Renal cortex interstitium (tissue), 11 donors: Measurements from ENCODE around the gene NUFIP2. TPM values are rescaled to one million over a fixed set of nuclear protein-coding genes. Genes with fewer than 3 reads are reported as not detected.
"Not testable (repeated sequence)": the region's sequence is repeated elsewhere in the genome, so short reads cannot be mapped to it uniquely, and the experiment has no call there.

ENCODE experiments used
- DNase-seq, 11 donors: peaks; one replicate each; pipeline ENCODE4 v3.0.0-alpha.2; 2013; ENCODE audit warnings: low read depth in 9 of 11, low spot score in 4 of 11; ENCODE audit errors: extremely low read depth in 1 of 11
- polyA plus RNA-seq, 3 donors: library from polyadenylated mRNA; unstranded; fragments of 120-200 nt; gene quantifications; one replicate each; pipeline ENCODE4 v1.2.1, GENCODE V29; 2013; ENCODE audit not compliant: insufficient read length in 3 of 3

Gene NUFIP2
- polyA plus RNA-seq, 3 donors: 36.2 to 45.0 (median 40.8) TPM

- no peak for DNase-seq
These were observed 46.7 kb downstream of the NUFIP2 start for GRCh38 chr17:29247219-29247618.

DNA sequence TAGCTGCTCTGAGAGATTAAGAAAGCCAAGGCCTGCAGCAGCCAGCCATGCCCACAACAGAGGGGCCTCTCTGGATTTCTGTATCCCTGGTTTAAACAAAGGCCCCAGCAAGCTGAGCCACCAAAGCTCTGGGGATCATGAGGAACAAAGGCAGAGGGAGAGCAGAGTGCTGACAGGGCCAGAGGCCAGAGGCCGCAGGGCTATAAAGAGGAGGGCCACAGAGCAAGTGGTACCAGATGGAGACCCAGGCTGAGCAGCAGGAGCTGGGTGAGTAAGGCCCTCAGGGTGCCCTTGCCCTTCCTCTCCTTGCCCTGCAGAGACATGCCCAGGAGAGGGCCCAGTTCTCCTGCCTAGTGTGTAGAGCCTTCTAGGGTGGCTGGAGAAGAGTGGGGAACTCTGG lies 47.3 kb downstream of the NUFIP2 start, which contains the start of gene CRYBA1:
Gene CRYBA1 (plus strand): TSS at position 232 of the 400 bp plus-strand sequence. CDS start 5 bp downstream, at position 237.
- no peak for DNase-seq

- no peak for DNase-seq
These were observed 48.5 kb downstream of the NUFIP2 start for GRCh38 chr17:29245401-29245800.

- no peak for DNase-seq
These were observed 50.2 kb downstream of the NUFIP2 start for GRCh38 chr17:29243792-29244191.

DNA sequence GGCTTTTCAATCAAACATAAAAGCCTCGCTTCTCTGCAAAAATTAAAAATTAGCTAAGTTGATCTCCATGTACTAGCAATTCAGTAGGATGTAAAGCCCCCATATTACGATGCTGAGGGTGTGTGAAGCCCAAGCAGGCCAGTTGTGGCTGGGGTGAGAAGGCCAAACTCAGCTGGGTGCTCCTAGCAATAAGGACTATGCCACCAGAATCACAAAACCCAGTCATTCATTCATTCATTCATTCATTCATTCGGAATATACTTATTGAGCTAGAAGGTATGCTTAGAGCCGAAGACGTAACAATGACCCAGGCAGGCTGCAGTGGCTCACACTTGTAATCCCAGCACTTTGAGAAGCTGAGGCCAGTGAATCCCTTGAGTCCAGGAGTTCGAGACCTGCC lies 51.2 kb downstream of the NUFIP2 start:
- DNase-seq: no peak

- DNase-seq: no peak
These were observed 51.9 kb downstream of the NUFIP2 start for GRCh38 chr17:29242051-29242450.

DNA sequence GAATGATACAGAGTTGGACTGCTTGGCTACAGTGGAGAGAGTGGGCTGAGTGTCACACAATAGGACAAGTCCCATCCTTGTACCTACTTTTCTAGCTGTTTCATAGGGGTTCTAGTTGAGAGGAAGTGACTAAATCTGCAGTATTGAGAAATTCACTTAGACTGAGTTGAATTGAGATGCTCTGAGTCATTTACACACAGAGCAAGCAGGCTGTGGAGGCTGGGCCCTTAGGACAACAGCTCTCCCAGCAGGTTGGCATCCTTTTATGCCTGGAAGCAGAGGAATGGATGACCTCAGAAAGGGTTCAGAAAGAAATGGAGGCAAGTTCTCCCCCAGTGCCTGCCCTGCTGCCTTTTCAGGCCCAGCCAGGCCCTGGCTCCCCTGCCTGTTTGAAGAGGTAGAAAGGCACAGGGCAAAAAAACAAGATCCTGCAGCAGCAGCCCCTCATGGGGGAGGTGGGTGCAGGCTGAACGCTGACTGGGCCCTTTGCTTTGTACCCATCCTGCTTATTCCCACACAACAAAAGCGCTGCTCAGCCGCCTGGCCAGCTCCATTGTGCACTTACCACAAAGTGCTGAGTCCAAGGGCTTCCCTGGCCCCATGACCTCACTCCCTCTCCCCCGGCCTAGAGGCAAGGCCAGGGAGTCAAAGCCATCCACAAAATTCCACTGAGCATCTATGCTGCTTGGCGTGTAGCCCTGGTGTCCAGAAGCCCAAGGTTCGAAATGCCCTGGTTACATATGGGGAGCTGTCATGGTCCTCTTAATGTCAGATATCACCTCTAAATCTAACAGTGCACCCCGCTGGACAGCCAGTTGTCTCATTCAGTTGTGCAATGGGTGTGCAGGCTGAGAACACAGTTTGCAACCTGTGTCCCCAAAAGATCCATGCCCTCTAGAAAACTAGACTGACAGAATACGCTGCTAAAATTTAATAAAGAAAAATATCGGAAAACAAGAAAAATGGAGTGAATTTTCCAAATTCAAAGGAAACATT lies 52.7 kb downstream of the NUFIP2 start:
- no peak for DNase-seq

DNA sequence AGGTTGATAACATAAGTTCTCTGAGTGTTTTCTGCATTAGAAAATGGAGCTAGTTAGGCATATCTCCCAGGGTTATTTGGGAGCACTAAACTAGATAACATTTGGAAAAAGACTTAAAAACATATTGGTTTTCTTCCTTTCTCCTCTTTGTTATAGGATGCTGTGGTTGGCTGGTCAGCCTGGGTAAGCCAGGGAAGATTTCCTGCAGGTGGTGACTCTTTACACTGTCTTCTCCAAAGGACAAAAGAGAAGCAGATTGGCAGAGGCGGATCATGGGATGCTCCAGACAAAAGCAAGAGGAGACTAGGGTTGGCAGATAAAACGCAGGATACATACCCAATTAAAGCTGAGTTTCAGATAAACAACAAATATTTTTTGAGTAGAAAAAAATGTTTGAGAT lies 53.5 kb downstream of the NUFIP2 start:
- no peak for DNase-seq

- DNase-seq: no peak
These were observed 55.7 kb downstream of the NUFIP2 start for GRCh38 chr17:29238133-29238850.

- DNase-seq: no peak
These were observed 56.3 kb downstream of the NUFIP2 start for GRCh38 chr17:29237476-29238132.

- no peak for DNase-seq
These were observed 58.0 kb downstream of the NUFIP2 start for GRCh38 chr17:29235904-29236303.

DNA sequence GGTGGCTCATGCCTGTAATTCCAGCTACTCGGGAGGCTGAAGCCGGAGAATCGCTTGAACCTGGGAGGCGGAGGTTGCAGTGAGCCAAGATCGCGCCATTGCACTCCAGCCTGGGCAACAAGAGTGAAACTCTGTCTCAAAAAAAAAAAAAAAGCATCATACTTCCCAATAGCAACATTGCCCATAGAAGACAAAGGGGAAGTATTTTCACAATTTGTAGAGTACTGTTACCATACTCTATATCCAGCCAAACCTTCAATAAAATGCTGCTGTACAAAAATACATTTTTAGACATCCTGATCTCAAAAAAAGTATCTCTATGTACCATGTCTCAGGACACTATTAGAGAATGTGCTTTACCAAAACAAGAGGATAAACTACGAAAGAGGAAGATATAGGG lies 59.0 kb downstream of the NUFIP2 start:
- DNase-seq: not testable (repeated sequence)

DNA sequence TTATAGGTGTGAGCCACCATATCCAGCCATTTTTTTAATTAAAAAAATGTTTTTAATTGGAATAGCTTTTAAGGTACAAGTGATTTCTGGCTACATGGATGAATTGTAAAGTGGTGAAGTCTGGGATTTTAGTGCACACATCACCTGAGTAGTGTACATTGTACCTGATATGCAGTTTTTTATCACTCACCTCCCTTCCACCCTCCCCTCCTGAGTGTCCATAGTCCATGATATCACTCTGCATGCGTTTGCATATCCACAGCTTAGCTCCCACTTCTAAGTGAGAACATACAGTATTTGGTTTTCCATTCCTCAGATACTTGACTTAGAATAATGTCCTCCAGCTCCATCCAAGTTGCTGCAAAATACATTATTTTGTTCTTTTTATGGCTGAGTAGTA lies 60.6 kb downstream of the NUFIP2 start:
- no peak for DNase-seq

GRCh38 chr17:29225396-29225795 lies 68.6 kb downstream of the NUFIP2 start:
- no peak for DNase-seq

- not testable (repeated sequence) for DNase-seq
These were observed 72.6 kb downstream of the NUFIP2 start for GRCh38 chr17:29221338-29221737.

DNA sequence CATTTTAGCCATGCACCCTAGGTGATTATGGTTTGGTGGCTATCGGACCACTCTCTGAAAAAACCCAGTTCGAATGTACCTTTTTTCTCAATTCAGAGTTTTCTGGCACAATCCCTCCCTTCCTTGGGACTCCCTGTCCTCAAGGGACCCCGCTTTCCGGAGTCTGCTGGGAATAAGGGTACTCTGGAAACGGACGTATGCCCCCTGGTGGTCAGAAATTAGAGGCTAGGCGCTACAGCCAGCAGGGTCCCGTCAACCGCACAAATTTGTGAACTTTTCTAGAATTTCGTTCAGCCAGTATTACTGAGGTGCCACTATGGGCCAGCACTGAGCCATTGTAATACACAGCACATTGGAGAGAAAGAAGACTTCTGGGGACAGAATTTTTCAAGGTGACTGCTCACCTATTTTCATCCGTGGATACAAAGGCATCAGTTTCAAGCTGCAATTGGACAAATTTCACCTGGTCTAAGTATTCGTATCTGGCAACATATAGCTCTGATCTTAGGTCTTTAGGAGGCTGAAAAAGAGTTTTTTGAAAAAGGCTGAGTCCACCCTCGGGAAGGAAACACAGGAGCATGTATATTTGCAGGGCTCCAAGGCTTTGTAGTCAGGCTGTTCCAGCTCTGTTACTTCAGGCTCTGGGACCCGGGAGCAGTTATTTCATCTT lies 74.4 kb downstream of the NUFIP2 start:
- peak; percentile 66 to 89 (median 82) for DNase-seq

DNA sequence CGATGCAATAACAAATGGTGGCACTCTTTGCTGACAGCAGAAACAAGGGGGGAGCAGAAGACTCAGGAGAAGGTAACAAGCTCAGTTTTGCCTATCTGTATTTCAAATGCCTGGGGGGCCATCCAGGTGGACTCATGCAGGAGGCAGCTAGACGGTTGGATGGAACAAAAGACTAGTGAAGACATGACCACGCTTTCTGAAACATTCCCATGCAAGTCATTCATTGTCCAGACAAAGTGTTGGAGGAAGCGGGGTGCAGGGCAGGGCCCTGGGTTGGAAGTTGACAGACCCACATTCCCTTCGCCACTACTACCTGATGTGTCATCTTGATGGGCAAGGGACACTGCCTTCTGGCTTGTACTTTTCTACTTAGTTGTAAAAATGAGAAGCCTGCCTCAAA lies 77.1 kb downstream of the NUFIP2 start:
- no peak for DNase-seq

- DNase-seq: no peak
These were observed 77.8 kb downstream of the NUFIP2 start for GRCh38 chr17:29216181-29216580.

- DNase-seq: no peak
These were observed 78.2 kb downstream of the NUFIP2 start for GRCh38 chr17:29215717-29216116.
